ENCODE results near the gene PLAGL1.

PLAGL1 gene

DNA sequence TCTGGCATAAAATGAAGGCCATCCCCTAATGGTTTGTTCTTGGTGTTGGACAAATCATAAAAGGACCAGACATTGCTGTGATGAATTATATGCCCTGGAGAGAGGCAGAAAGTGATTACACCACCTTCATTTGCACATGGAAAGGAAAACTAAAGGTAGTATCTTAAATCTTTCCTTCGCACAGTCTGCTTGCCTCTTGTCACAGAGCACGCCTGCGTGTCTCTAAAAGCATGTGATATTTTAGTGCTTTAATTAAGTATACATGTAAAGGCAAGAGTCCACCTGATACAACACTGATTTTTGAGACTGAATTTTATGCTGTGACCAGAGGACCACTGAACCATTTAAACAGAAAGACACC, 28.8 kb upstream of the PLAGL1 start:
- DNase-seq (ENCODE audit: extremely low read depth, low read depth) = no peak
- TF ChIP-seq, protein P1, sequence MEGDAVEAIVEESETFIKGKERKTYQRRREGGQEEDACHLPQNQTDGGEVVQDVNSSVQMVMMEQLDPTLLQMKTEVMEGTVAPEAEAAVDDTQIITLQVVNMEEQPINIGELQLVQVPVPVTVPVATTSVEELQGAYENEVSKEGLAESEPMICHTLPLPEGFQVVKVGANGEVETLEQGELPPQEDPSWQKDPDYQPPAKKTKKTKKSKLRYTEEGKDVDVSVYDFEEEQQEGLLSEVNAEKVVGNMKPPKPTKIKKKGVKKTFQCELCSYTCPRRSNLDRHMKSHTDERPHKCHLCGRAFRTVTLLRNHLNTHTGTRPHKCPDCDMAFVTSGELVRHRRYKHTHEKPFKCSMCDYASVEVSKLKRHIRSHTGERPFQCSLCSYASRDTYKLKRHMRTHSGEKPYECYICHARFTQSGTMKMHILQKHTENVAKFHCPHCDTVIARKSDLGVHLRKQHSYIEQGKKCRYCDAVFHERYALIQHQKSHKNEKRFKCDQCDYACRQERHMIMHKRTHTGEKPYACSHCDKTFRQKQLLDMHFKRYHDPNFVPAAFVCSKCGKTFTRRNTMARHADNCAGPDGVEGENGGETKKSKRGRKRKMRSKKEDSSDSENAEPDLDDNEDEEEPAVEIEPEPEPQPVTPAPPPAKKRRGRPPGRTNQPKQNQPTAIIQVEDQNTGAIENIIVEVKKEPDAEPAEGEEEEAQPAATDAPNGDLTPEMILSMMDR (IDR thresholded peaks at IDR 0.05; ENCODE audit: low read depth, low read length) = no peak

DNA sequence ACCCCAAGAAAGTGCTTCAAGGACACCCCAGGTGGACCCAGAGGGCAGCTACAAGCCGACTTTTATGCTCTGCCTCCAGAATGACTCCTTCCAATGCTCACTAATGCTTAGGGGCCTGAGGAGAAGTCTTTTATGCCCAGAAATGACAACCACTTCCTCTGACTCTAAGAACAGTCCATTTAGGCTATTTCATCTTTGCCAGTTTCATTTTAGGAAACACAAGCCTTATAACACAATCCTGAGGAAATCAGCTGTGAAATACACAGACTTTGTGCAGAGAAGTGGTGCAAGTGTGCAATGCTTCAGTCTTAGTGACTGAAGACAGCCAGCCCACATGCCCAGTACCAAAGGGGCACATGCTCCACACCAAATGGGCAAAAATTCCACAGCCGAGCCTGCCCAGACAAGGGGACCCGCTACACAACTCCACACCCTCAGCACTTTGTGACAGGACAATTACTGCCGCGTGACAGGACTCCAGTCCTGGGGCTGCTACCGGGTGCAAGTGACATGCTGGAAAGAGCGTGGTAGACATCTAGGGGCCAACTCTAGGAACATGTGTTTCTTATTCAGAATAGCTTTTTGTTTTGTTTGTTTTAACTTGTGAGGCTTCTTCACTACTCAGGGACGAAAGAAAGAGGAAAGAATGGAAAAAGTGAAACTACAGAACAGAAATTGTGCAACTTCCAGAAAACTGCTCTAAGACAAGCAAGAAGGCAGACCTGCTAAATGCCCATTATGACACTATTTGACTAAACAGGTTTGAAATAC, 28.2 kb upstream of the PLAGL1 start:
- TF ChIP-seq, protein P1 (IDR thresholded peaks at IDR 0.05; ENCODE audit: low read depth, low read length) = no peak
- DNase-seq (ENCODE audit: extremely low read depth, low read depth) = peak; percentile 14

DNA sequence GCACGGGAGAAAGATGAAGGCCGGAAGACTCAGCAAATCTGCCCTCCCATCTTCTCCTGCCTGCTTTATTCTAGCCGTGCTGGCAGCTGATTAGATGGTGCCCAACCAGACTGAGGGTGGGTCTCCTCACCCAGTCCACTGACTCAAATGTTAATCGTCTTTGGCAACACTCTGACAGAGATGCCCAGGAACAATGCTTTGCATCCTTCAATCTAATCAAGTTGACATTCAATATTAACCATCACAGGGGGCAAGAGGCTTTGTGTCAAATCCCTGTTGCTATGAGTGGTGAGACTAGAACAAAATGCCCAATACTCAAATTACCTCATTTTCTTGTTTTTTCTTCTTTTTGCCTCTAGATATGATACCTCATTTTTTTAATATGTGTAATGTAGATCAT, 27.4 kb upstream of the PLAGL1 start:
- DNase-seq (ENCODE audit: extremely low read depth, low read depth) = no peak
- TF ChIP-seq, protein P1 (IDR thresholded peaks at IDR 0.05; ENCODE audit: low read depth, low read length) = no peak

DNA sequence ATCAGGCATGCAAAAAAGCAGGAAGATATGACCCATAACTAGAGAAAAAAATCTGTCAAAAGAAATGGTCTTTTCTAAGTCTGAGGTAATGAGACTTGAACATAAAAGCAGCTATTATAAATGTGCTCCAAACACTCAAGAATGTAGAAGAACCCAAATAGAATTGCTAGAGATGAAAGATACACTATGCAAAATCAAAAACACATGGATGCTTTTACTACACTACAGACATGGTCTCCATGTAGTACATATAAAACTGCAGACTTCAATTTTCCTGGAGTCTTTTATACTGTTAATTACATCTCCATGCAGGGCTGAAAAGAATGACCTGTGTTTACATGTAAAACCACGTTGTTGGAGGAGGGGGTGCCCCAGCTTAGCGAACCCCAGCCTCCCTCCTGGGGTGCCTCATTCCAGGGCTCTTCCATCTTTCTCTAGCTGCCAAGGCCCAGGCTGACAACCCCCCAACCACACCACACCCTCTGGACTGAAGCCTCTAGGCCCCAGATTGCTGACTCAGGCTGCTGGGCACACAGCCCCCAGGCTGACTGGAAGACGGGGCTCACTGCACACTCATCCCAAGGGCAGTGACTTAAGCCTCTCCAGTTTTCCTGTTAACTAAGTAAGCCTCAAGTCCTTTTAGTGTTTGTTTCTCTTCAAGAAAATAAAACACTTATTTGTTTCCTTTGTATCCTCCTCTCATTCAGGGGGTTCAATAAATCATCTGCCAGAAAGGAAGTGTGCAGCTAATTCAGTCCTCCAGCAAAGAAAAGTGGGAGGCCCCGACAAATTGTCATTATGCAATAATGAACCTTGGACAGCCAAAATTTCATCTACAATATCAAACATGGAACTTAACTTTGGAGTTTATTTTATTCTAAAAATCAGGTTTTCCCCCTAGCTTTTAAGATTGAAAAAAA, 26.0 kb upstream of the PLAGL1 start:
- DNase-seq (ENCODE audit: extremely low read depth, low read depth) = peak; percentile 85
- TF ChIP-seq, protein P1 (IDR thresholded peaks at IDR 0.05; ENCODE audit: low read depth, low read length) = no peak

DNA sequence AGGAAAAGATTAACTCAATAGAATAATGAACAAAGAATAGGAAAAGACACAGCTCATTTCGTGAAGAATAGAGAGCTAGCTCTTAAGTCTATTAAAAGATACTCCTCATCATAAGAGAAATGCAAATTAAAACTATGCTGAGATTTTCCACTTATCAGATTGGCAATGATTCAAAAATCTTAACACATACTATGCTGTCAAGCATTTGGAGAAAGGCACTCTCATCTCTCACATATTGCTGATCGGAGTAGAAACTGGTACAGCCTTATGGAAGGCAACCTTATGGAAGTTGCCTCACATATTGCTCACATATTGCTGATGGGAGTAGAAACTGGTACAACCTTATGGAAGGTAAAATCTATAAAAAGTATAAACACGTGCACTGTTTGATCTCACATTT, 21.4 kb upstream of the PLAGL1 start:
- no peak for DNase-seq (ENCODE audit: extremely low read depth, low read depth)
- TF ChIP-seq, protein P1 (IDR thresholded peaks at IDR 0.05; ENCODE audit: low read depth, low read length) = no peak

DNA sequence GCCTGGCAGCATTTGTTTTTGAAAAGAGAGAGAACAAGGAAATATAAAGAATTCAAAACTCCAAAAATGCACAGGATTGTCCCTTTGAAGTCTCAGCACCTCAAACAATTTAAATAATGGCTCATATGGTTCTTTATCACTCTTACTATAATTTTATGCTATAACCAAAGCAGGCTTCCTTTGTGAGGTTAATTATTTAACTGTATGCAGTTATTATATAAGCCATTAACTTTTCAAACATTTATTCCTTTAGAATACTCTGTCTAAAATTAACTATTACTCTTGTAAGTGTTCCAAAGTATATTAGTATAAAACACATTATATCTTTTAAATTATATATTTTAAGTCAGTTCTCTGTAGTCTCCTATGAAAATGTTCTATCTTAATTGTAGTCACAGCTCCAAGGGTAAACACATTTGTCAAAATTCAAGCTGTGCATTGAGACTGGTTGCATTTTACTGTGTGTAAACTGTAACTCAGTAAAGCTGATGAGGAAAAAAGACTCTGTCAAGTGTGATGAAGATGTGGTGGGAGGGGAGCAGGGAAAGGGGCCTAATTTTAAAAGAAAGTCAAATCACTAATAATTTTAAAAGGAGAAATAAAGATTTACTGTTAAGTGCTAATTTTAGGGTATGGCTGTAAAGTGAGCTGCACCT, 20.0 kb upstream of the PLAGL1 start:
- no peak for DNase-seq (ENCODE audit: extremely low read depth, low read depth)
- TF ChIP-seq, protein P1 (IDR thresholded peaks at IDR 0.05; ENCODE audit: low read depth, low read length) = no peak
